ENCODE data around the gene FLAD1. TPM values are rescaled to one million over a fixed set of nuclear protein-coding genes. Genes with fewer than 3 reads are reported as not detected.

FLAD1 gene
- total RNA-seq, 4 donors from 2014 or later, result 26.6 to 36.8 (median 31.7) TPM

GRCh38 chr1:154989195-154989860 is 6.2 kb downstream of the FLAD1 start:
- DNase-seq, result no peak
- Histone ChIP-seq H3K4me1 (peaks cover 0 to 14% of the 10 kb centered on the region in 2 donors), H3K9me3 (no peaks in the 10 kb centered on the region), H3K27me3 (no peaks in the 10 kb centered on the region), H3K27ac (no peak overlapping the region), H3K36me3 (peaks cover 0 to 33% of the 10 kb centered on the region in 2 donors), H3K4me3 (no peak overlapping the region)
- TF ChIP-seq CTCF (IDR thresholded peaks at IDR 0.05 in 4 of 5, conservative IDR thresholded peaks at IDR 0.05 in 1 of 5) (no peak), POLR2A (IDR thresholded peaks at IDR 0.05) (no peak)
- ATAC-seq, result no peak
- in situ Hi-C loops (cut with MboI; ENCODE audit: low sequenced_read_pairs in 4 of 4) (no loop called here), intact Hi-C loops (cut with DNase I; ENCODE audit: low total_unique reads) (no loop called here)

GRCh38 chr1:154990276-154990675 is 7.1 kb downstream of the FLAD1 start:
- no peak overlapping the region for H3K27ac ChIP-seq
- ATAC-seq (no peak), DNase-seq (no peak)
- H3K27me3 ChIP-seq, result no peaks in the 10 kb centered on the region
- no peak overlapping the region for H3K4me3 ChIP-seq
- H3K36me3 ChIP-seq, result peaks cover 0 to 33% of the 10 kb centered on the region in 2 donors
- peaks cover 0 to 5% of the 10 kb centered on the region in 2 donors for H3K4me1 ChIP-seq
- TF ChIP-seq POLR2A (IDR thresholded peaks at IDR 0.05), result no peak
- TF ChIP-seq CTCF (IDR thresholded peaks at IDR 0.05 in 4 of 5, conservative IDR thresholded peaks at IDR 0.05 in 1 of 5), result no peak
- intact Hi-C loops (cut with DNase I; ENCODE audit: low total_unique reads) (no loop called here), in situ Hi-C loops (cut with MboI; ENCODE audit: low sequenced_read_pairs in 4 of 4) (no loop called here)
- no peaks in the 10 kb centered on the region for H3K9me3 ChIP-seq

- intact Hi-C loops (cut with DNase I; ENCODE audit: low total_unique reads), result no loop called here
- no peaks in the 10 kb centered on the region for H3K27me3 ChIP-seq
- in situ Hi-C loops (cut with MboI; ENCODE audit: low sequenced_read_pairs in 4 of 4), result no loop called here
- peaks cover 0 to 5% of the 10 kb centered on the region in 2 donors for H3K4me1 ChIP-seq
- H3K36me3 ChIP-seq, result peaks cover 0 to 27% of the 10 kb centered on the region in 2 donors
- DNase-seq, result no peak
- H3K9me3 ChIP-seq, result no peaks in the 10 kb centered on the region
- H3K4me3 ChIP-seq, result no peak overlapping the region
- H3K27ac ChIP-seq, result no peak overlapping the region
- TF ChIP-seq CTCF (IDR thresholded peaks at IDR 0.05 in 4 of 5, conservative IDR thresholded peaks at IDR 0.05 in 1 of 5) (no peak), POLR2A (IDR thresholded peaks at IDR 0.05) (no peak)
- ATAC-seq, result no peak
Measured at GRCh38 chr1:154992721-154993571, 9.8 kb downstream of the FLAD1 start.

- no peak within 1 kb of the TSS for H3K4me3 ChIP-seq
- peaks cover under 1 to 11% of the 10 kb centered on the region in 2 donors for H3K4me1 ChIP-seq
- ATAC-seq (no peak), DNase-seq (no peak)
- no peak within 1 kb of the TSS for H3K27ac ChIP-seq
- intact Hi-C loops (cut with DNase I; ENCODE audit: low total_unique reads), result no loop called here
- H3K27me3 ChIP-seq, result no peaks in the 10 kb centered on the region
- TF ChIP-seq POLR2A (IDR thresholded peaks at IDR 0.05), result no peak
- no peak for TF ChIP-seq CTCF (IDR thresholded peaks at IDR 0.05 in 4 of 5, conservative IDR thresholded peaks at IDR 0.05 in 1 of 5)
- peaks cover 0 to 19% of the 10 kb centered on the region in 2 donors for H3K36me3 ChIP-seq
- no peaks in the 10 kb centered on the region for H3K9me3 ChIP-seq
- in situ Hi-C loops (cut with MboI; ENCODE audit: low sequenced_read_pairs in 4 of 4), result no loop called here
Measured at GRCh38 chr1:154993572-154994268, 10.6 kb downstream of the FLAD1 start, which contains the start of gene LENEP. TSS of gene LENEP (plus strand) at chr1:154993586. CDS start at chr1:154993608, 22 bp downstream.

Data from gastrocnemius medialis (tissue), 4 donors.